H9 (cell line): ENCODE data around the gene COL4A2. TPM values are rescaled to one million over a fixed set of nuclear protein-coding genes. Genes with fewer than 3 reads are reported as not detected.

Experiments used
- DNase-seq: peaks from one replicate; pipeline ENCODE4 v3.0.0-alpha.2; 2017
- H2AFZ ChIP-seq: one replicate; pipeline ENCODE4 v1.6.1; 2013; ENCODE audit warnings: mild to moderate bottlenecking, low read length, control low read depth, moderate library complexity
- H2AK5ac ChIP-seq: 2 replicates; pipeline ENCODE4 v1.6.1; 2013; ENCODE audit warnings: low read length, control low read depth, mixed read lengths; ENCODE audit not compliant: insufficient read length
- H2BK120ac ChIP-seq: one replicate; pipeline ENCODE4 v1.6.1; 2013; ENCODE audit warnings: low read depth, mild to moderate bottlenecking, low read length, control low read depth, inconsistent platforms; ENCODE audit not compliant: poor library complexity, severe bottlenecking
- H2BK12ac ChIP-seq: 2 replicates; pipeline ENCODE4 v1.6.1; 2013; ENCODE audit warnings: low read length, control low read depth, mixed read lengths, low read depth; ENCODE audit not compliant: insufficient read length
- H2BK15ac ChIP-seq: 2 replicates; pipeline ENCODE4 v1.6.1; 2013; ENCODE audit warnings: low read depth, low read length, control low read depth
- H2BK20ac ChIP-seq: one replicate; pipeline ENCODE4 v1.6.1; 2013; ENCODE audit warnings: low read depth, mild to moderate bottlenecking, low read length, control low read depth, inconsistent platforms; ENCODE audit not compliant: poor library complexity, severe bottlenecking
- H2BK5ac ChIP-seq: 2 replicates; pipeline ENCODE4 v1.6.1; 2013; ENCODE audit warnings: low read length, control low read depth, mixed read lengths; ENCODE audit not compliant: insufficient read length
- H3K14ac ChIP-seq: 2 replicates; pipeline ENCODE4 v1.6.1; 2013; ENCODE audit warnings: low read length, control low read depth; ENCODE audit not compliant: insufficient read depth
- H3K18ac ChIP-seq: 2 replicates; pipeline ENCODE4 v1.6.1; 2013; ENCODE audit warnings: low read depth, mild to moderate bottlenecking, mixed read lengths, low read length, control low read depth; ENCODE audit not compliant: insufficient read length
- H3K23ac ChIP-seq: 2 replicates; pipeline ENCODE4 v1.6.1; 2013; ENCODE audit warnings: low read length, control low read depth, mixed read lengths, low read depth; ENCODE audit not compliant: insufficient read length
- H3K23me2 ChIP-seq: 2 replicates; pipeline ENCODE4 v1.6.1; 2013; ENCODE audit warnings: low read depth, mild to moderate bottlenecking, mixed read lengths, low read length, control low read depth; ENCODE audit not compliant: insufficient read length, poor library complexity, severe bottlenecking
- H3K27ac ChIP-seq: 2 replicates; pipeline ENCODE4 v1.5.1; 2013; ENCODE audit warnings: low read length, control low read depth, mixed read lengths, low read depth; ENCODE audit not compliant: insufficient read length
- H3K27me3 ChIP-seq: 2 replicates; pipeline ENCODE4 v1.6.1; 2013; ENCODE audit warnings: low read length, control low read depth, inconsistent platforms; ENCODE audit not compliant: insufficient read depth
- H3K4ac ChIP-seq: 2 replicates; pipeline ENCODE4 v1.6.1; 2013; ENCODE audit warnings: low read depth, mild to moderate bottlenecking, control low read depth, inconsistent platforms, low read length, moderate library complexity
- H3K4me1 ChIP-seq: 2 replicates; pipeline ENCODE4 v1.6.1; 2013; ENCODE audit warnings: low read length, control low read depth, inconsistent platforms; ENCODE audit not compliant: insufficient read depth
- H3K4me2 ChIP-seq: 2 replicates; pipeline ENCODE4 v1.6.1; 2013; ENCODE audit warnings: low read length, control low read depth, mixed read lengths; ENCODE audit not compliant: insufficient read length, insufficient read depth
- H3K56ac ChIP-seq: 2 replicates; pipeline ENCODE4 v1.6.1; 2013; ENCODE audit warnings: low read depth, mild to moderate bottlenecking, mixed read lengths, low read length, control low read depth; ENCODE audit not compliant: insufficient read length
- H3K79me1 ChIP-seq: 2 replicates; pipeline ENCODE4 v1.6.1; 2013; ENCODE audit warnings: low read depth, mild to moderate bottlenecking, moderate library complexity, low read length, control low read depth, inconsistent platforms; ENCODE audit not compliant: insufficient read depth, poor library complexity, severe bottlenecking
- H3K79me2 ChIP-seq: 2 replicates; pipeline ENCODE4 v1.6.1; 2013; ENCODE audit warnings: low read length, control low read depth, inconsistent platforms; ENCODE audit not compliant: insufficient read depth
- H3K9ac ChIP-seq: 2 replicates; pipeline ENCODE4 v1.6.1; 2013; ENCODE audit warnings: low read length, control low read depth, mixed read lengths; ENCODE audit not compliant: insufficient read length; ENCODE audit errors: extremely low read depth
- H3K9me3 ChIP-seq: one replicate; pipeline ENCODE4 v1.6.1; 2013; ENCODE audit warnings: low read depth, low read length, inconsistent platforms; ENCODE audit not compliant: control insufficient read depth
- H3T11ph ChIP-seq: one replicate; pipeline ENCODE4 v1.6.1; 2013; ENCODE audit warnings: mild to moderate bottlenecking, low read length, control low read depth, inconsistent platforms
- H4K20me1 ChIP-seq: one replicate; pipeline ENCODE4 v1.6.1; 2013; ENCODE audit not compliant: control insufficient read depth, insufficient read length, insufficient read depth
- H4K5ac ChIP-seq: 2 replicates; pipeline ENCODE4 v1.6.1; 2013; ENCODE audit warnings: low read depth, mild to moderate bottlenecking, mixed read lengths, low read length, control low read depth; ENCODE audit not compliant: insufficient read length
- H4K8ac ChIP-seq: replicated peaks from 2 replicates; pipeline ENCODE4 v1.6.1; 2013; ENCODE audit warnings: low read length, control low read depth, mixed read lengths, low read depth; ENCODE audit not compliant: insufficient read length
- H4K91ac ChIP-seq: 2 replicates; pipeline ENCODE4 v1.6.1; 2013; ENCODE audit warnings: low read depth, mild to moderate bottlenecking, moderate library complexity, mixed read lengths, low read length, control low read depth; ENCODE audit not compliant: insufficient read length
- H3K27ac Mint-ChIP-seq, 3 experiments: 2 replicates in 2 of 3; 3 replicates in 1 of 3; pipeline ENCODE4 v1.8.0; 2020 to 2021; ENCODE audit warnings: mixed read lengths in 3 of 3, mild to moderate bottlenecking in 1 of 3, moderate library complexity in 1 of 3
- H3K27me3 Mint-ChIP-seq: 2 replicates; pipeline ENCODE4 v1.8.0; 2021; ENCODE audit warnings: low read depth, mild to moderate bottlenecking, moderate library complexity, mixed read lengths
- H3K36me3 Mint-ChIP-seq, 3 experiments: 2 replicates in 2 of 3; 3 replicates in 1 of 3; pipeline ENCODE4 v1.8.0; 2020 to 2021; ENCODE audit warnings: low read depth in 3 of 3, mixed read lengths in 3 of 3; ENCODE audit not compliant: insufficient read depth in 1 of 3
- H3K4me1 Mint-ChIP-seq, 2 experiments: 2 replicates each; pipeline ENCODE4 v1.8.0; 2020; ENCODE audit warnings: mixed read lengths in 2 of 2
- H3K4me3 Mint-ChIP-seq, 2 experiments: 2 replicates in 1 of 2; 3 replicates in 1 of 2; pipeline ENCODE4 v1.8.0; 2020 to 2021; ENCODE audit warnings: mild to moderate bottlenecking in 2 of 2, mixed read lengths in 2 of 2, moderate library complexity in 1 of 2
- H3K9me3 Mint-ChIP-seq, 2 experiments: 2 replicates in 1 of 2; 3 replicates in 1 of 2; pipeline ENCODE4 v1.8.0; 2020; ENCODE audit warnings: mild to moderate bottlenecking in 2 of 2, mixed read lengths in 2 of 2, moderate library complexity in 1 of 2
- CTCF ChIP-seq: fragments of 200-600 bp; sonication (generic); conservative IDR thresholded peaks from 3 replicates; pipeline ENCODE4 v1.8.0; 2021; ENCODE audit warnings: antibody characterized with exemption, mild to moderate bottlenecking
- WGBS: extraction: QIAGEN DNeasy Blood & Tissue Kit; methylation state at CpG from one replicate; pipeline ENCODE4 v1.1.7; 2013; ENCODE audit warnings: missing lambda C conversion rate, low lambda C conversion rate, mixed read lengths; ENCODE audit not compliant: insufficient read length; ENCODE audit errors: extremely low coverage; 5-methylcytosine and 5-hydroxymethylcytosine counted together
- total RNA-seq: library from RNA; stranded (reverse); gene quantifications from 2 replicates; pipeline ENCODE4 v1.2.1, GENCODE V29; 2021

The COL4A2 gene
- total RNA-seq, 1 experiment from 2014 or later: 76.5 TPM

GRCh38 chr13:110518571-110518970, 211.5 kb downstream of the COL4A2 start:
- H3K9me3 Mint-ChIP-seq: no peaks in the 10 kb centered on the region
- Histone ChIP-seq H2BK5ac (no peak overlapping the region), H3K27ac (no peak overlapping the region)

More at GRCh38 chr13:110518571-110518970, 211.5 kb downstream of the COL4A2 start:
- Mint-ChIP-seq H3K4me1 (peaks cover 2 to 8% of the 10 kb centered on the region in 2 experiments; a peak in 2 of 4 replicates), H3K36me3 (peaks cover 0 to 22% (median 4%) of the 10 kb centered on the region in 3 experiments; a peak in 3 of 7 replicates), H3K27me3 (no peaks in the 10 kb centered on the region), H3K4me3 (no peak overlapping the region), H3K27ac (no peak overlapping the region)
- H4K5ac ChIP-seq: no peak overlapping the region
- no peak overlapping the region for H3K23ac ChIP-seq
- no peak overlapping the region for H3K18ac ChIP-seq
- no peak overlapping the region for H4K91ac ChIP-seq
- no peak overlapping the region for H2BK120ac ChIP-seq
- no peaks in the 10 kb centered on the region; the same call in 1 of the 2 replicates for H3K79me2 ChIP-seq
- no CpG with 5 or more reads among the region's 11 CpGs for WGBS
- no peak overlapping the region for H3K14ac ChIP-seq
- H2BK12ac ChIP-seq: no peak overlapping the region
- no peak overlapping the region for H4K8ac ChIP-seq
- no peaks in the 10 kb centered on the region for H3K23me2 ChIP-seq
- no peak overlapping the region for H3K56ac ChIP-seq
- no peak overlapping the region for H3K9ac ChIP-seq
- H3K9me3 ChIP-seq: no peaks in the 10 kb centered on the region
- no peak overlapping the region for H2AFZ ChIP-seq
- no peaks in the 10 kb centered on the region for H3K79me1 ChIP-seq
- H2BK15ac ChIP-seq: no peak overlapping the region
- no peaks in the 10 kb centered on the region for H3K27me3 ChIP-seq
- H3K4me2 ChIP-seq: no peak overlapping the region
- no peak for TF ChIP-seq CTCF
- DNase-seq: no peak
- no peaks in the 10 kb centered on the region for H3K4me1 ChIP-seq
- H3T11ph ChIP-seq: no peak overlapping the region
- no peak overlapping the region for H2AK5ac ChIP-seq
- H2BK20ac ChIP-seq: no peak overlapping the region
- H4K20me1 ChIP-seq: no peaks in the 10 kb centered on the region
- H3K4ac ChIP-seq: no peak overlapping the region
